Activated CD8-positive, alpha-beta T cell treated with anti-CD3 and anti-CD28 coated beads for 36 hours (primary cell): ENCODE results near the gene LRRC72. TPM values are rescaled to one million over a fixed set of nuclear protein-coding genes. Genes with fewer than 3 reads are reported as not detected.
"Not testable (repeated sequence)": the region's sequence is repeated elsewhere in the genome, so short reads cannot be mapped to it uniquely, and the experiment has no call there.

Source experiments
- ATAC-seq: fragments of 200-7000 bp; cut with Tn5 transposase; one replicate; pipeline ENCODE4 v1.10.0; 2021; ENCODE audit warnings: mild to moderate bottlenecking, moderate library complexity
- CTCF ChIA-PET: fragments of 350-600 bp; sonication (Branson Sonifier 250); formaldehyde crosslinking; loops from one replicate; lab custom pipeline; 2021; ENCODE audit warnings: antibody characterized with exemption; lab: Charles Lee
- POLR2A ChIA-PET: fragments of 350-600 bp; sonication (Branson Sonifier 250); formaldehyde crosslinking; loops from one replicate; lab custom pipeline; 2021; ENCODE audit warnings: antibody characterized with exemption; lab: Charles Lee
- DNase-seq: peaks from one replicate; pipeline ENCODE4 v3.0.0-alpha.2; 2020
- H3K27ac Mint-ChIP-seq: one replicate; pipeline ENCODE4 v1.8.0; 2021; ENCODE audit warnings: mild to moderate bottlenecking, mixed read lengths
- H3K27me3 Mint-ChIP-seq: one replicate; pipeline ENCODE4 v1.8.0; 2021; ENCODE audit warnings: mixed read lengths
- H3K36me3 Mint-ChIP-seq: one replicate; pipeline ENCODE4 v1.8.0; 2021; ENCODE audit warnings: low read depth, mixed read lengths
- H3K4me1 Mint-ChIP-seq: one replicate; pipeline ENCODE4 v1.8.0; 2021; ENCODE audit warnings: low read depth, mixed read lengths
- H3K4me3 Mint-ChIP-seq: one replicate; pipeline ENCODE4 v1.8.0; 2021; ENCODE audit warnings: mild to moderate bottlenecking, moderate library complexity, mixed read lengths
- H3K9me3 Mint-ChIP-seq: one replicate; pipeline ENCODE4 v1.8.0; 2021; ENCODE audit warnings: mixed read lengths
- intact Hi-C: fragments of 100-400 bp; cut with micrococcal nuclease; formaldehyde crosslinking; loops from one replicate; pipeline ENCODE4 v1.10.0; 2022
- total RNA-seq, 2 experiments: library from RNA; stranded (reverse); gene quantifications; one replicate each; pipeline ENCODE4 v1.2.3, GENCODE V29; 2021
- TF ChIP-seq, protein P1 (sequence below): fragments of 200-600 bp; IDR thresholded peaks from one replicate; pipeline ENCODE4 v1.8.0; 2022; ENCODE audit warnings: antibody characterized with exemption, mild to moderate bottlenecking

The LRRC72 gene
- total RNA-seq, 2 experiments from 2014 or later: not detected

DNA sequence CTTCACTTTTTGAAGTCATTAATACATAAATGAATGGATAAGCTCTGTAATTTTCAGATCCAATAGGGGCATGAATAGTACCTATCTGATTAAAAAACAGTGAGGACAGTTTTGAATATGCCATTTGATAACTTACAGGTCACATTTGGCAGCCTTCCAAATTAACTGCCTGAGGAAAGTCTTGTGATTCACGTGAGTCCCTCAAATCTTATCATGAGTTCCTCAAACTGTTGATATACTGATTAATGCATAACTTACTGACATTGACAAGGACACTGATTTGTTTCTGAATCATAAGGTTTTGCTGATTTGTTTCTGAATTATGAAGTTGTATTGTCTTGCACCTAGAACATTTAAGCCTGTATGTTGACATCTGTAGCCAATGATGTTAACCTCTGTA, 63.8 kb downstream of the LRRC72 start:
- intact Hi-C loops: no loop called here
- Mint-ChIP-seq H3K27me3 (peaks cover 4% of the 10 kb centered on the region), H3K4me1 (no peaks in the 10 kb centered on the region), H3K36me3 (no peaks in the 10 kb centered on the region), H3K4me3 (no peak overlapping the region), H3K27ac (no peak overlapping the region), H3K9me3 (no peaks in the 10 kb centered on the region)
- no peak for ATAC-seq
- DNase-seq: no peak
- ChIA-PET CTCF (no interaction called here), POLR2A (no interaction called here)
- TF ChIP-seq, protein P1, sequence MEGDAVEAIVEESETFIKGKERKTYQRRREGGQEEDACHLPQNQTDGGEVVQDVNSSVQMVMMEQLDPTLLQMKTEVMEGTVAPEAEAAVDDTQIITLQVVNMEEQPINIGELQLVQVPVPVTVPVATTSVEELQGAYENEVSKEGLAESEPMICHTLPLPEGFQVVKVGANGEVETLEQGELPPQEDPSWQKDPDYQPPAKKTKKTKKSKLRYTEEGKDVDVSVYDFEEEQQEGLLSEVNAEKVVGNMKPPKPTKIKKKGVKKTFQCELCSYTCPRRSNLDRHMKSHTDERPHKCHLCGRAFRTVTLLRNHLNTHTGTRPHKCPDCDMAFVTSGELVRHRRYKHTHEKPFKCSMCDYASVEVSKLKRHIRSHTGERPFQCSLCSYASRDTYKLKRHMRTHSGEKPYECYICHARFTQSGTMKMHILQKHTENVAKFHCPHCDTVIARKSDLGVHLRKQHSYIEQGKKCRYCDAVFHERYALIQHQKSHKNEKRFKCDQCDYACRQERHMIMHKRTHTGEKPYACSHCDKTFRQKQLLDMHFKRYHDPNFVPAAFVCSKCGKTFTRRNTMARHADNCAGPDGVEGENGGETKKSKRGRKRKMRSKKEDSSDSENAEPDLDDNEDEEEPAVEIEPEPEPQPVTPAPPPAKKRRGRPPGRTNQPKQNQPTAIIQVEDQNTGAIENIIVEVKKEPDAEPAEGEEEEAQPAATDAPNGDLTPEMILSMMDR: no peak

DNA sequence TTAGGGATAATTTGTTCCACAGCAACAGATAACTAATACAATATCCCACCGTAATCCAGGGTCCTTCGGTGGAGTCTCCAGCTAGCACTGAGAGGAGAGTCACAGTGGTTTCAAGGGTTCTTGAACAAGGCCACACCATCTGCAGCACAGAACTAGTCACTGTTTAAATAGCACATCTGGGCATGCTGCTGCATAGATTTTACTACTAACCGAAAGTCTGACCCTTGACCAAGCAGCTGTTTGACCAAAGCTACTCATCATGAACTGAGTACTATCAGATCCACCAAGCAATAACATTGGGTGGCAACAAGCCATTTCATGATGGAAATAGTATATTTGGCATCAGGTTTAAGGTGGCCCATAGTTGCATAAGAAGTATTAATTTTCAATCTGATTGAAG, 65.8 kb downstream of the LRRC72 start:
- Mint-ChIP-seq H3K36me3 (no peaks in the 10 kb centered on the region), H3K27me3 (no peaks in the 10 kb centered on the region), H3K4me3 (no peak overlapping the region), H3K27ac (no peak overlapping the region), H3K4me1 (no peaks in the 10 kb centered on the region), H3K9me3 (no peaks in the 10 kb centered on the region)
- intact Hi-C loops: no loop called here
- ATAC-seq (no peak), DNase-seq (no peak)
- ChIA-PET POLR2A (no interaction called here), CTCF (no interaction called here)
- TF ChIP-seq, protein P1: no peak

DNA sequence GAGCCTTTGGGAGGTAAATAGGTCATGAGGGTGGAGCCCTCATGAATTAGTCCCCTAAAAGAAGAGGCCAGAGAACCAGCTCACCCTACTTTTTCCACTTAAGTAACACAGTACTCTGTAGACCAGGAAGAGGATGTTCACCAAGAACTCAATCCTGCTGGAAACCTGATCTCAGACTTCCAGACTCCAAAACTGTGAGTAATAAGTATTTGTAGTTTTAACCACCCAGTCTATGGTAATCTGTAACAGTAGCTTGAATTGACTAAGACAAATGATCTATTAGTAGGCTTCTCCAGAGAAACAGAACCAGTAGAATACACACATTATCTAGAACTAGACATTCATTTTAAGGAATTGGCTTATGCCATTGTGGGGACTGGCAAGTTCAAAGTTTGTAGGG, 67.4 kb downstream of the LRRC72 start:
- H3K27me3 Mint-ChIP-seq: no peaks in the 10 kb centered on the region
- intact Hi-C loops: no loop called here
- TF ChIP-seq, protein P1: no peak
- no peaks in the 10 kb centered on the region for H3K36me3 Mint-ChIP-seq
- POLR2A ChIA-PET: no interaction called here
- CTCF ChIA-PET: interaction anchor here (1.7 kb wide), 1 partner anchor 29 kb away, joined by 4 read pairs; no protein-coding TSS in a partner anchor
- H3K4me3 Mint-ChIP-seq: no peak overlapping the region
- no peaks in the 10 kb centered on the region for H3K4me1 Mint-ChIP-seq
- ATAC-seq (no peak), DNase-seq (no peak)
- H3K9me3 Mint-ChIP-seq: no peaks in the 10 kb centered on the region
- no peak overlapping the region for H3K27ac Mint-ChIP-seq

DNA sequence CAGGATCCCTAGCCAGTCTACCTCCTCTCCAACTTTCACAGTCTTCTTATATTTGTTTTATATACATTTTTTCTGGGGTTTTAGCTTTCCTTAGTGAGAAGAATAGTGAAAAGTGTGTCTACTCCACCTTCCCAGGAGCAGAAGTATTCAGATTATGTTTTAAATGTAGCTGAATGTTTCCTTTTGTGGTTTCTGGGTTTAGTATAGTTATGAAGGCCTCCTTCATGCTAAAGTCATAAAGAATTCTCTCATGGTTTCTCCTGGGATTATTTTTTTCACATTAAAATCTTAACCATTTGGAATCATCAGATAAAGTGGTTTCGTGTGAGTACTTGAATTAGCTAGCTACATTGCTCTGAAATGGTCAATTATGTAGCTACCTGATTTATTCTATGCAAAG, 68.1 kb downstream of the LRRC72 start:
- Mint-ChIP-seq H3K27ac (no peak overlapping the region), H3K4me3 (no peak overlapping the region), H3K4me1 (no peaks in the 10 kb centered on the region), H3K9me3 (no peaks in the 10 kb centered on the region), H3K27me3 (no peaks in the 10 kb centered on the region), H3K36me3 (no peaks in the 10 kb centered on the region)
- no peak for DNase-seq
- intact Hi-C loops: no loop called here
- ATAC-seq: no peak
- TF ChIP-seq, protein P1: no peak
- POLR2A ChIA-PET: no interaction called here
- CTCF ChIA-PET: interaction anchor here (1.7 kb wide), 1 partner anchor 30 kb away, joined by 4 read pairs; no protein-coding TSS in a partner anchor

DNA sequence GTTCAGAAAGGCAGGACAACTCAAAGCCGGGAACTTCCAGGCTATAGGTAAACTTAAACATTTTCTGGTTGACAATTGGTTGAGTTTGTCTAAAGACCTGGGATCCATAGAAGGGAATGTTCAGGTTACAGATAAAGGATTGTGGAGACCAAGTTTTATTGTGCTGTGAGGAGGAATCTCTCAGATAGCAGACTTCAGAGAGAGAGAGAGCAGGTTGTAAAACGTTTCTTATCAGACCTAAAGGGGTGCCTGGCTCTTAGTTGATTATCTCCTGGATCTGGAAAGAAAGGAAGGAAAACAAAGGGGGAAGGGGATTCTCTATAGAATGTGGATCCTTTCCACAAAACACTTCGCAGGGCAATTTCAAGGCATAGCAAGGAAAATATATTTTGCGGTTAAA, 69.0 kb downstream of the LRRC72 start:
- intact Hi-C loops, CTCF ChIA-PET, ATAC-seq, H3K27ac Mint-ChIP-seq, H3K27me3 Mint-ChIP-seq, H3K36me3 Mint-ChIP-seq, DNase-seq, H3K4me1 Mint-ChIP-seq, H3K9me3 Mint-ChIP-seq, H3K4me3 Mint-ChIP-seq, POLR2A ChIA-PET: not testable (repeated sequence)

DNA sequence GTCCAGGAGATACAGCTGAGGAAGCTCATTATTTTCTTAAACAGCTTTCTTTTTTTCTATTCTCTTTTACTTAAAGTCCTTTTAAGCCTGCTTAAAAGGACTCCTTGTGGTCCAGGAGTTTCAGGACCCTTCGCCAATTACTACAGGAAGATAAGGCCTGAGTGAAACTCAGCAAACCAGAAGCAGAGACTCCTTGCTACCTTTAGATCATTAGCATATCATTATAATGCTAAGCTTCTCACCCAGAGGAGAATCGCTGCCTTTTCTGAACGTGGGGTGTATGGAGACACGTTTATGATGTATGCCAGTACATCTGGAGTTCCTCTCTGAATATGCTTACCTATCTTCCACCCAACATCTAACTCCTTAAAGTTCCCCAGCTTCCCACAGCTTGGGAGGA, 71.4 kb downstream of the LRRC72 start:
- CTCF ChIA-PET: interaction anchor here (1.1 to 1.2 kb wide), 2 partner anchors 11 to 33 kb away, joined by 3 to 7 read pairs; no protein-coding TSS in a partner anchor
- Mint-ChIP-seq H3K36me3 (peaks cover 17% of the 10 kb centered on the region), H3K27me3 (no peaks in the 10 kb centered on the region), H3K27ac (no peak overlapping the region), H3K9me3 (no peaks in the 10 kb centered on the region), H3K4me3 (no peak overlapping the region), H3K4me1 (no peaks in the 10 kb centered on the region)
- no peak for DNase-seq
- intact Hi-C loops: no loop called here
- POLR2A ChIA-PET: no interaction called here
- no peak for ATAC-seq
- TF ChIP-seq, protein P1: no peak
